ENCODE results near the gene GADD45B.

- no peak for TF ChIP-seq CTCF (IDR thresholded peaks at IDR 0.05; ENCODE audit: low read depth, low read length, poor library complexity, severe bottlenecking)
- TF ChIP-seq EZH2phosphoT487 (IDR thresholded peaks at IDR 0.05; ENCODE audit: borderline replicate concordance, low read length) = no peak
These were observed 45.9 kb upstream of the GADD45B start for GRCh38 chr19:2429917-2430535.
